Upper lobe of right lung (tissue), 1 donor: Measurements from ENCODE around the gene OR2W1. TPM values are rescaled to one million over a fixed set of nuclear protein-coding genes. Genes with fewer than 3 reads are reported as not detected.

Experiments used
- ATAC-seq: fragments of 200-7000 bp; cut with Tn5 transposase; one replicate; pipeline ENCODE4 v1.9.1; 2020; ENCODE audit warnings: mild to moderate bottlenecking, moderate library complexity
- DNase-seq: peaks from one replicate; pipeline ENCODE4 v3.0.0-alpha.2; 2020
- H3K27ac ChIP-seq: fragments of 200-600 bp; one replicate; pipeline ENCODE4 v1.8.0; 2022
- H3K27me3 ChIP-seq: fragments of 200-600 bp; one replicate; pipeline ENCODE4 v1.8.0; 2022; ENCODE audit warnings: mild to moderate bottlenecking
- H3K36me3 ChIP-seq: fragments of 200-600 bp; one replicate; pipeline ENCODE4 v1.8.0; 2022
- H3K4me1 ChIP-seq: fragments of 200-600 bp; one replicate; pipeline ENCODE4 v1.8.0; 2022
- H3K4me3 ChIP-seq: fragments of 200-600 bp; one replicate; pipeline ENCODE4 v1.8.0; 2022; ENCODE audit warnings: mild to moderate bottlenecking
- H3K9me3 ChIP-seq: fragments of 200-600 bp; one replicate; pipeline ENCODE4 v1.8.0; 2022
- CTCF ChIP-seq: fragments of 200-600 bp; IDR thresholded peaks from one replicate; pipeline ENCODE4 v1.8.0; 2022; ENCODE audit warnings: antibody characterized with exemption
- intact Hi-C: fragments of 100-400 bp; cut with DNase I; formaldehyde crosslinking; loops from one replicate; pipeline ENCODE4 v1.11.0; 2022
- total RNA-seq: library from RNA; stranded (reverse); fragmentation: NEBNext Ultra II Directional; extraction: Animal tissue kit (Norgen Biotek cat#: 25700); gene quantifications from one replicate; pipeline ENCODE4 v1.2.1, GENCODE V29; 2021
- donor health status: DM: no; HTN: yes; CAD: no; lungs with severe emphysema.

OR2W1 gene
- total RNA-seq, 1 donor from 2014 or later = not detected

- no peaks in the 10 kb centered on the region for H3K9me3 ChIP-seq
- TF ChIP-seq CTCF = no peak
- no peaks in the 10 kb centered on the region for H3K27me3 ChIP-seq
- H3K27ac ChIP-seq = no peak overlapping the region
- intact Hi-C loops = no loop called here
- H3K4me3 ChIP-seq = no peak overlapping the region
- DNase-seq (no peak), ATAC-seq (no peak)
- H3K36me3 ChIP-seq = no peaks in the 10 kb centered on the region
- H3K4me1 ChIP-seq = no peaks in the 10 kb centered on the region
Observed at GRCh38 chr6:28995093-28995650, 49.8 kb downstream of the OR2W1 start.

Other genes starting within 250 kb of the OR2W1 start
- 49.9 TPM for gene TRIM27, start 121.2 kb downstream of the OR2W1 start, total RNA-seq
- gene ZNF311, start 39.9 kb downstream of the OR2W1 start, total RNA-seq = 1.8 TPM
- not detected for gene OR2B3, start 42.1 kb upstream of the OR2W1 start, total RNA-seq
- not detected for gene OR2J1, start 54.3 kb upstream of the OR2W1 start, total RNA-seq
- gene OR2J3, start 62.9 kb upstream of the OR2W1 start, total RNA-seq = not detected
- not detected for gene OR2J2, start 125.7 kb upstream of the OR2W1 start, total RNA-seq